Heart left ventricle (tissue), 13 donors: ENCODE results near the gene TFDP1.

ENCODE experiments used
- POLR2A ChIP-seq, 2 donors: fragments of 450-650 bp; IDR thresholded peaks; one replicate each; pipeline ENCODE4 v1.6.1; 2017; ENCODE audit warnings: antibody characterized with exemption in 2 of 2, mild to moderate bottlenecking in 2 of 2, moderate library complexity in 2 of 2
- TF ChIP-seq, protein P1 (sequence below), 12 donors: fragments of 200-600 bp; sonication (generic) in 4 of 12; IDR thresholded peaks; one replicate each; pipeline versions ENCODE4 v1.5.0 to v1.8.0; 2018 to 2022; ENCODE audit warnings: antibody characterized with exemption in 12 of 12, mild to moderate bottlenecking in 5 of 12
- donor health status: ischemic (EF 13 %, LVEDD 7.1; RV severe dilation, severe dysfunction).
- donor health status: DM: no; HTN: yes; CAD: no.
- donor health status: DM: no; HTN: no; CAD: no.
- donor health status: ischemic (EF 25% LVEDD 6.9; RV normal size, moderate dysfunction).
- donor health status: ischemic (EF 25% LVEDD 5.7; RV mildly dilated, moderate dysfunction).
- donor health status: ischemic (EF 35%, LVEDD 5.7; RV mildly dilated, moderate dysfunction).
- donor health status: nonischemic (EF 11% LVEDD 7.7; RV severe dilation, severe dysfunction).
- donor health status: DM: yes; HTN: yes; CAD: no.
- donor health status: PGD.
- donor health status: ischemic (EF 29% LVEDD 5.4; RV normal size, mild dysfunction).
- donor health status: nonischemic (EF 23%, LVEDD 6.1; RV moderate dilation, normal function).

DNA sequence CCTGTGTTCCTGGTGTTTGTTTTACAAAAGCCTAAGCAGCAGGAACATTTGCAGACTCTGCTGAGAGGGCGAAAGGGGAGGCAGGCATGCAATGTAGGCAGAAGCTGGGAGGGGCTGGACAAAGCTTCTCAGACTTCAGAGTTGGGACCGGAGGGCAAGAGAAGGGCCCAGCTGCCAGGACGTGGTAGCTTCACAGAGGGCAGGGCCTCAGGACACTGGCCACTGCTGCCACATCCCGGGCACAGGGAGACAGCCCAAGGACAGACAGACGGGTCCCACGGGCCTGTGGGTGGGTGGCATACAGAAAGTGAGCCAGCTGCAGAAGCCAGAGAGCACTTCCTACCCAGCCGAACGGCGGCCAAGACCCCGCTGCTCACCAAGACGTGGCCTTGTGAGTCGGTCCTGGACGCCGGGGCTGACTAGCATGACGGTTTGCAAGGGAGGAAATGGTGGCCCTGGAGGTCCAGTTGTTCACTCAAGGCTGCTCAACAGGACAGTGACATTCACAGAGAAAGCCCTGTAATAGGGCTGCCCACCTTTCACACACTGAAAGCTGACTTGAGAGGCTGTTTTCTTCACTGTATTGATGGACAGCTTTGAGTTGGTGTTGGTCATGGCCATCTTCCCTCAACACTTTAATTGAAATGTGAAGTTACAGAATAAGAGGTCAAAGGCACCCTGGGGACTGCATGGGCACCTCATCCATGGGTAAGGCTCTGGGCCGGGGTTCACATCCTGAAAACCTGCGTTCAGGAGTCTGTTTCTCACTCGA lies 23.7 kb upstream of the TFDP1 start:
- TF ChIP-seq, protein P1, sequence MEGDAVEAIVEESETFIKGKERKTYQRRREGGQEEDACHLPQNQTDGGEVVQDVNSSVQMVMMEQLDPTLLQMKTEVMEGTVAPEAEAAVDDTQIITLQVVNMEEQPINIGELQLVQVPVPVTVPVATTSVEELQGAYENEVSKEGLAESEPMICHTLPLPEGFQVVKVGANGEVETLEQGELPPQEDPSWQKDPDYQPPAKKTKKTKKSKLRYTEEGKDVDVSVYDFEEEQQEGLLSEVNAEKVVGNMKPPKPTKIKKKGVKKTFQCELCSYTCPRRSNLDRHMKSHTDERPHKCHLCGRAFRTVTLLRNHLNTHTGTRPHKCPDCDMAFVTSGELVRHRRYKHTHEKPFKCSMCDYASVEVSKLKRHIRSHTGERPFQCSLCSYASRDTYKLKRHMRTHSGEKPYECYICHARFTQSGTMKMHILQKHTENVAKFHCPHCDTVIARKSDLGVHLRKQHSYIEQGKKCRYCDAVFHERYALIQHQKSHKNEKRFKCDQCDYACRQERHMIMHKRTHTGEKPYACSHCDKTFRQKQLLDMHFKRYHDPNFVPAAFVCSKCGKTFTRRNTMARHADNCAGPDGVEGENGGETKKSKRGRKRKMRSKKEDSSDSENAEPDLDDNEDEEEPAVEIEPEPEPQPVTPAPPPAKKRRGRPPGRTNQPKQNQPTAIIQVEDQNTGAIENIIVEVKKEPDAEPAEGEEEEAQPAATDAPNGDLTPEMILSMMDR (IDR thresholded peaks at IDR 0.05), result no peak
- no peak for TF ChIP-seq POLR2A (IDR thresholded peaks at IDR 0.05)
